Psoas muscle (tissue), 8 donors: ENCODE measurements around the gene TUBAL3. TPM values are rescaled to one million over a fixed set of nuclear protein-coding genes. Genes with fewer than 3 reads are reported as not detected.

Source experiments
- ATAC-seq, 4 donors: fragments of 200-7000 bp; cut with Tn5 transposase; one replicate each; pipeline ENCODE4 v1.9.1; 2020; ENCODE audit warnings: moderate library complexity in 3 of 4, mild to moderate bottlenecking in 2 of 4
- DNase-seq, 2 donors: peaks; one replicate each; pipeline ENCODE4 v3.0.0-alpha.2; 2020
- H3K27ac ChIP-seq: fragments of 200-600 bp; one replicate; pipeline ENCODE4 v1.8.0; 2022
- H3K27me3 ChIP-seq, 3 donors: fragments of 200-600 bp in 1 of 3; one replicate each; pipeline versions ENCODE4 v1.6.1 to v1.8.0; 2013 to 2022; ENCODE audit warnings: low read length in 2 of 3, mild to moderate bottlenecking in 2 of 3, moderate library complexity in 1 of 3; ENCODE audit not compliant: insufficient read depth in 3 of 3
- H3K36me3 ChIP-seq, 2 donors: fragments of 200-600 bp in 1 of 2; one replicate each; pipeline versions ENCODE4 v1.6.1 to v1.8.0; 2013 to 2022; ENCODE audit warnings: low read depth in 1 of 2, mild to moderate bottlenecking in 1 of 2, moderate library complexity in 1 of 2; ENCODE audit not compliant: insufficient read depth in 1 of 2
- H3K4me1 ChIP-seq: fragments of 200-600 bp; one replicate; pipeline ENCODE4 v1.8.0; 2022
- H3K4me3 ChIP-seq: fragments of 200-600 bp; one replicate; pipeline ENCODE4 v1.8.0; 2022; ENCODE audit warnings: mild to moderate bottlenecking
- H3K9me3 ChIP-seq: fragments of 200-600 bp; one replicate; pipeline ENCODE4 v1.8.0; 2022
- WGBS, 3 donors: extraction: QIAGEN DNeasy Blood & Tissue Kit; methylation state at CpG; one replicate each; pipeline versions ENCODE4 v1.1.6 to v1.1.7; 2013; 5-methylcytosine and 5-hydroxymethylcytosine counted together
- intact Hi-C, 2 donors: fragments of 100-400 bp; cut with DNase I; formaldehyde crosslinking; loops; one replicate each; pipeline versions ENCODE4 v1.11.0 to v1.14.2; 2022
- polyA plus RNA-seq, 3 donors: library from polyadenylated mRNA; stranded (reverse); fragments of 200-250 nt; gene quantifications; one replicate each; pipeline ENCODE4 v1.2.3, GENCODE V29; 2013
- total RNA-seq, 4 donors: library from RNA; stranded (reverse); fragmentation: NEBNext Ultra II Directional in 2 of 4; extraction: Animal tissue kit (Norgen Biotek cat#: 25700) in 2 of 4; gene quantifications; one replicate each; pipeline versions ENCODE4 v1.2.1 to v1.2.4, GENCODE V29; 2021 to 2023
- TF ChIP-seq, protein P1 (sequence below): fragments of 200-600 bp; IDR thresholded peaks from one replicate; pipeline ENCODE4 v1.8.0; 2022; ENCODE audit warnings: antibody characterized with exemption
- donor health status: healthy with polysubstance abuse.
- donor health status: DM: no; HTN: no; CAD: no; lungs with moderate emphysema.
- donor health status: Bipolar disorder and iron deficiency.
- donor health status: healthy.
- donor health status: DM: yes; HTN: yes; CAD: no.
- donor health status: DM: no; HTN: no; CAD: no.
- donor health status: DM: no; HTN: no; CAD: no.
- donor health status: DM: yes; HTN: yes; CAD: no.

The TUBAL3 gene
- total and polyA plus RNA-seq, 7 donors = 0.06 to 0.23 (median 0.15) TPM; not detected in 2

DNA sequence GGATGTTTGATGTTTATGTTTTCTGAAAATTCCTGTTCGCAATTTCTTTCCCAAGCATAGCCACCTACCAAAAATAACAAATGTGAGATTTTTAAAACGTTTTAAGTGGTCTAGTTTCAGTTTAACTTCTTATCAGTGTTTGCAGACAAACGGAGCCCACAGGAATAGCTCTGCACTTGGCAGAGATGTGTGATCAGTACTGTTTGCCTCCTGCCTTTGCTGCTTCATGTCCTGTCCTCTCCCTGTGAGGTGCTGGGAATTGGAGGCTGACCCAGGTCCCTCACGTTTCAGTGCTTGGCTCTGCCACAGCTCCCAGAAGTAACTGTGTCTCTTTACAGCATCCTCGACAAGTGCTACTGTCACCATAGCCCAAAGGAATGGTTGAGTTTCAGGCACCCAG is 38.7 kb downstream of the TUBAL3 start:
- no peak overlapping the region for H3K27ac ChIP-seq
- H3K9me3 ChIP-seq = no peaks in the 10 kb centered on the region
- H3K27me3 ChIP-seq = peaks cover 0 to 20% (median 10%) of the 10 kb centered on the region in 3 donors
- intact Hi-C loops = no loop called here
- no peak for DNase-seq
- H3K36me3 ChIP-seq = no peaks in the 10 kb centered on the region
- ATAC-seq = no peak
- no peaks in the 10 kb centered on the region for H3K4me1 ChIP-seq
- no peak overlapping the region for H3K4me3 ChIP-seq
- TF ChIP-seq, protein P1, sequence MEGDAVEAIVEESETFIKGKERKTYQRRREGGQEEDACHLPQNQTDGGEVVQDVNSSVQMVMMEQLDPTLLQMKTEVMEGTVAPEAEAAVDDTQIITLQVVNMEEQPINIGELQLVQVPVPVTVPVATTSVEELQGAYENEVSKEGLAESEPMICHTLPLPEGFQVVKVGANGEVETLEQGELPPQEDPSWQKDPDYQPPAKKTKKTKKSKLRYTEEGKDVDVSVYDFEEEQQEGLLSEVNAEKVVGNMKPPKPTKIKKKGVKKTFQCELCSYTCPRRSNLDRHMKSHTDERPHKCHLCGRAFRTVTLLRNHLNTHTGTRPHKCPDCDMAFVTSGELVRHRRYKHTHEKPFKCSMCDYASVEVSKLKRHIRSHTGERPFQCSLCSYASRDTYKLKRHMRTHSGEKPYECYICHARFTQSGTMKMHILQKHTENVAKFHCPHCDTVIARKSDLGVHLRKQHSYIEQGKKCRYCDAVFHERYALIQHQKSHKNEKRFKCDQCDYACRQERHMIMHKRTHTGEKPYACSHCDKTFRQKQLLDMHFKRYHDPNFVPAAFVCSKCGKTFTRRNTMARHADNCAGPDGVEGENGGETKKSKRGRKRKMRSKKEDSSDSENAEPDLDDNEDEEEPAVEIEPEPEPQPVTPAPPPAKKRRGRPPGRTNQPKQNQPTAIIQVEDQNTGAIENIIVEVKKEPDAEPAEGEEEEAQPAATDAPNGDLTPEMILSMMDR = no peak
- WGBS, 3 donors = 37 to 49% (median 45%) methylated on average over 5 of the region's 5 CpGs

DNA sequence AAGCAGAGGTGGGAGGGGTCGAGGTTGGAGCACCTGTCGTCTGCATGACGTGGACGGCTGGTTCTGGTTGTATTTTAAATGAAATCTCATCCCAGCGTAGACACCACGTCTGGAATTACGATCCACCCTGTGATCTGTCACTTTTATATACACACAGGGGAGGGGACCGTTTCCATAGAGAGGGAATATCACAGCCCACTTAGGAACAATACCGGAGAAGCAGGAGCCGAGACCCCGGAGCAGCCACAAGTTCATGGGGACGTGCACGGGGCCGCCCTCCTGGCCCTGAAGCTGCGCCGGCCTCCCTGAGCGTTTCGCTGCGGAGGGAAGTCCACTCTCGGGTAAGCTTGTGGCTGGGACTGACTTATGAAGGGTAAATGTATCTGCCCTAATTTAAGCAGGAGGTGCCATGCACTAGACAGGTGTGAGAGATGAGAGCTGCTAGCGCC is 39.7 kb downstream of the TUBAL3 start, which contains the start of gene UCN3:
Gene UCN3 (plus strand): TSS at position 77 of the 449 bp plus-strand sequence. CDS start 8,755 bp downstream, outside the sequence.
- no peak for ATAC-seq
- no peak within 1 kb of the TSS for H3K4me3 ChIP-seq
- WGBS, 3 donors = 18 to 39% (median 31%) methylated on average over 21 of the region's 21 CpGs
- no peak for DNase-seq
- H3K27ac ChIP-seq = no peak within 1 kb of the TSS
- TF ChIP-seq, protein P1 = no peak
- peaks cover 0 to 20% (median 10%) of the 10 kb centered on the region in 3 donors for H3K27me3 ChIP-seq
- no peaks in the 10 kb centered on the region for H3K4me1 ChIP-seq
- no peaks in the 10 kb centered on the region for H3K36me3 ChIP-seq
- H3K9me3 ChIP-seq = no peaks in the 10 kb centered on the region
- intact Hi-C loops = no loop called here

DNA sequence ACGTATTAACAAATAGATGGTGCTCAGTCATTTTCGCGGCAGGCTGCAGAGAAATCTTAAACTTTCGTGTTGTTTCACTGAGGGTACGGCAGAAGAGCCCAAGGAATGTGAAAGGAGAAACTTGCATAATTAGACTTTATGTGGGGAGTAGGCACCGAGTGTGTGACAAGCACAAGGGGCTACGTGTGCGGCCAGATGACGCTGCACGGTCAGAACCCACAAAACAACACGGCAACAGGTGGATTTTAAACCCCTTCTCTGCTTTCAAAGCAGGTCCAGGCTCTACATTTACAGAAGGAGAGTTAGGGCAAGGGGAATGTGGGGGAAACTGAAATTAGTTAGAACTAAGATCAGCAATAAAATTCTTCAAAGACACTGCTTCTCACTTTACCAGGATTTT is 40.3 kb downstream of the TUBAL3 start:
- TF ChIP-seq, protein P1 = no peak
- intact Hi-C loops = no loop called here
- Histone ChIP-seq H3K27me3 (peaks cover 0 to 20% (median 10%) of the 10 kb centered on the region in 3 donors), H3K4me3 (no peak overlapping the region), H3K9me3 (no peaks in the 10 kb centered on the region), H3K36me3 (no peaks in the 10 kb centered on the region), H3K27ac (no peak overlapping the region), H3K4me1 (no peaks in the 10 kb centered on the region)
- WGBS, 3 donors = 41 to 46% (median 41%) methylated on average over 11 of the region's 11 CpGs
- DNase-seq = no peak
- ATAC-seq = no peak

DNA sequence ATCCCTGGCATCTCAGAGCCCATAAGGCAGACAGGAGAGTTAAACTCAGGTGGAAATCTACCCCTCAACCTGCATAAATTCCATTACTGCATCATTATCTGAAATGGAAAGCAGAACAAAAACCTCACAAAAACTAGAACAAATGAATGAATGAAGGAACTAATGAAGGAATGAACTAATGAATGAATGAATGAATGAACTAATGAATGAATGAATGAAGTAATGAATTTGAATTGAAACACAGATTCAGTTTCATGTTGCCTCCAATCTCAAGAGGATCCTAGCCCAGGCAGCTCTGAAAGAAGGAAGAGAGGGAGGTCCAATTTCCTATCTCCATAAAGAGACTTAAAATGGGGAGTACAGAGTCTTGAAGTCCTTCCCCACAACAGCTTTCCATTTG is 41.8 kb downstream of the TUBAL3 start:
- Histone ChIP-seq H3K27me3 (peaks cover 0 to 30% (median 10%) of the 10 kb centered on the region in 3 donors), H3K27ac (no peak overlapping the region), H3K4me3 (no peak overlapping the region), H3K4me1 (no peaks in the 10 kb centered on the region), H3K9me3 (no peaks in the 10 kb centered on the region), H3K36me3 (no peaks in the 10 kb centered on the region)
- DNase-seq (no peak), ATAC-seq (no peak)
- TF ChIP-seq, protein P1 = no peak
- intact Hi-C loops = no loop called here

DNA sequence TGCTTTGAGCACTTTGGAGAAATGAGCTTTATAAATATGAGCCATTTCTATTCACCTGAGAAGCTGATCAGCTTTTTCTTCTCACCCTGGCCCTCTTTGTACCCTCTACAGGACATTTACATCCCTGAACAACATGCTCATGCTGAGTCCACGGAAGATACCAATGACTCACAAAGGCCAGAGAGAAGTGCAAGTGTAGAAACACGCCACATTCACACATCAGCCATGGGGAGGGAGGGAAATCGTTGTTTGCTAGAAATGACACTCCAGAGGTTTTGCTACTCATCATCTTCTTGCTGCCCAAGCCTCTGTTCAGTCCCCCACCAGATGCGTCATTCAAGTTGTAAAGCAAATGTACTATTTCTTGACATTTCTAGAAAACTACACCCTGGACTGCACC is 42.7 kb downstream of the TUBAL3 start:
- no peak overlapping the region for H3K4me3 ChIP-seq
- intact Hi-C loops = no loop called here
- no peak overlapping the region for H3K27ac ChIP-seq
- peaks cover 0 to 38% (median 10%) of the 10 kb centered on the region in 3 donors for H3K27me3 ChIP-seq
- ATAC-seq (no peak), DNase-seq (no peak)
- H3K9me3 ChIP-seq = no peaks in the 10 kb centered on the region
- WGBS, 3 donors = 83 to 90% (median 84%) methylated on average over 4 of the region's 4 CpGs
- TF ChIP-seq, protein P1 = no peak
- no peaks in the 10 kb centered on the region for H3K4me1 ChIP-seq
- H3K36me3 ChIP-seq = no peaks in the 10 kb centered on the region
